ENCODE results near the gene CHD9.
"Not testable (repeated sequence)": the region's sequence is repeated elsewhere in the genome, so short reads cannot be mapped to it uniquely, and the experiment has no call there.

CHD9 gene

DNA sequence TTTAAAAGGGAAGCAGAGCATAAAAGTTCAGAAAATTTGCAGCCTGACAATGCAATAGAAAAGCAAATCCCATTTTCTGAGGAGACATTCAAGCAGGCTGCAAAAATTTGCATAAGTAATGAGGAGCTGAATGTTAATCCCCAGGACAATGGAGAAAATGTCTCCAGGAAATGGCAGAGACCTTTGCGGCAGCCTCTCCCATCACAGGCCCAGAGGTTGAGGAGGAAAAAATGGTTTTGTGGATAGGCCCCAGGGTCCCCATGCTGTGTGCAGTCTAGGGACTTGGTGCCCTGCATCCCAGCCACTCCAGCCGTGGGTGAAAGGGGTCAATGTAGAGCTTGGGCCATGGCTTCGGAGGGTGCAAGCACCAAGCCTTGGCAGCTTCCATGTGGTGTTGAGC lies 19.5 kb downstream of the CHD9 start:
- not testable (repeated sequence) for DNase-seq (ENCODE audit: low read depth)

DNA sequence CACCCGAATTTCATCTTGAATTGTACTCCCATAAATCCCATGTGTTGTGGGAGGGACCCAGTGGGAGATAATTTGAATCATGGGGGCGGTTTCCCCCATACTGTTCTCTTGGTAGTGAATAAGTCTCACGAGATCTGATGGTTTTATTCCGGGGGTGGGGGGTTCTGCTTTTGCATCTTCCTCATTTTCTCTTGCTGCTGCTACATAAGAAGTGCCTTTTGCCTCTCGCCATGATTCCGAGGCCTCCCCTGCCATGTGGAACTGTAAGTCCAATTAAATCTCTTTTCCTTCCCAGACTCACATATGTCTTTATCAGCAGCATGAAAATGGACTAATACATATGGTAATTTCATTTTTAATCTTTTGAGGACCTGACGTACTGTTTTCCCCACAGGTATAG lies 20.7 kb downstream of the CHD9 start:
- DNase-seq (ENCODE audit: low read depth) = not testable (repeated sequence)

DNA sequence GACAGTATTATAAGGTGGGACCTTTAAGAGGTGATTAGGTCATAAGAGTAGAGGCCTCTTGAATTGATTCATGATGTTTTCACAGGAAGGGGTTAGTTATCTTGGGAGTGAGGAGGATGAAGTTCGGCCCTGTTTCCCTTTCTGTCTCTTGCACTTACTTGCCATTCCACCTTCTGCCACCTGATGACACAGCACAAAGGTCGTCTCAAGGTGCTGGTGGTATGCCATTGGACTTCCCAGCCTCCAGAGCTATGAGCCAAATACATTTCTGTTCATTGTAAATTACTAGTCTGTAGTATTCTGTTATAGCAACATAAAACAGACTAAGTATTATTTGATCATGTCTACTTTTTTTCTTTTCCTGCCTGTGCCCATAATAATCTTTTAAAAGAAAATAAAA lies 23.5 kb downstream of the CHD9 start:
- no peak for DNase-seq (ENCODE audit: low read depth)

DNA sequence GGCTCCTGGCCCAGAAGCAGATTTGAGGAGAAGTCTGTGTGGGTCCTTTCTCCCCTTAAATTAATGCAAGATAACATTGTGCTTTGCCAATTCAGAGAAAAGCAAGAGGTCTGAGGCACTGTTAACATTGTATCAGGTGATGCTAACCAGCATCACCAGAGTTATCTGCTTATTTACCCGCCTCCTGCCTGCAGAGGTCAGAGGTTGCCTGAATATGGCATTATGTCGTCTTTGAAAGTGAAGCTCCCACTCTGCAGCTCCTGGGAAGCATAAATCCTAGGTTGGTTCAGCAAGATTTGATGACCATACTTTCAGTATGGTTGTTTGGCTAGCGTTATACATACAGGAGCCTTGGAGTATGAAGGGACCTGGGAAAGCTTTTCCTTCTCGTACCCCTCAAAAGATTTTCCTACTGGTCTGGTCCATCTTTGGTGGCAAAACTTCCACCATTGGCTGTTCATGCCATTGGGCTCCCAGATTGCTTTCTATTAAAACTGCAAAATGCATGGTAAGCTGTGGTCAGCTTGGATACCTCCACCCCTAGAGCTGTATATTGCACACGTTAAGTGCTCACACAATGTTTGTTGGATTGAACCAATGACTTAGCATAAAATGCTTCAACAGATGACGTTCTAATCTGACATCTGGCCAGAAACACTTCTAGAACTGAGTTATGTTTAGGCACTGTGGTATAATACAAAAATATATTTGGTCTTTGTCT lies 24.1 kb downstream of the CHD9 start:
- DNase-seq (ENCODE audit: low read depth) = no peak

DNA sequence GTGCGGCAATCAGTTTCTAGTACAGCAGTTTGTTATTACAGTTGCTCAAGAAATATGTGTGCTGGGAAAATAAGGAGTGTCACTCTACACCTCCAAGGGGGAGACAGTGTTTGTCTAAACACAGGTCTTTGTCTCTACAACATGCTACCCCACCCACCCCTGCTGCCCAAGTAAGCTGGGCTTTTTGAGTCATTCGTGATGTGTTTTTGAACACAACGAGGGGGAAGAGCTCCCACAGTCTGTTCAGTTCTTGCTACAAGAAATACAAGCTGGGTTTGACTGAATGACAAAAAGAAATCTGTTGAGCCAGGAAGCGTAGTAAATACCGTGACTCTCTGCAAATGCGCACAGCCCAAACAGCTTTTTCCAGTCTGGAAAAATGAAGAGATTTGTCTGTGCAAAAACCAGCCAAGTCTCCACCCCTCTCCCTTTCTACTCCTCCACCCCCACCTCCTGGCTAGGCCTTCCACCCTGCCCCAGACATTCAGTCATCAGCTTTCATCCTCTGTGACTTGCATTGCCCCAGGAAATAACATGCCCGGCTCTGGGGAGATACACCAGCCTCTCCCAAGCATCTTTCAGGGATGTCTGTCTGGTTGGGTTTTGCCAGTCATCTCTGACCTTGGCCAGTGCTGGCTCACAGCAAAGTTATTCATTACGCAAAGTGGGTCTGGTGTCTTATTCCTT lies 25.7 kb downstream of the CHD9 start:
- no peak for DNase-seq (ENCODE audit: low read depth)

DNA sequence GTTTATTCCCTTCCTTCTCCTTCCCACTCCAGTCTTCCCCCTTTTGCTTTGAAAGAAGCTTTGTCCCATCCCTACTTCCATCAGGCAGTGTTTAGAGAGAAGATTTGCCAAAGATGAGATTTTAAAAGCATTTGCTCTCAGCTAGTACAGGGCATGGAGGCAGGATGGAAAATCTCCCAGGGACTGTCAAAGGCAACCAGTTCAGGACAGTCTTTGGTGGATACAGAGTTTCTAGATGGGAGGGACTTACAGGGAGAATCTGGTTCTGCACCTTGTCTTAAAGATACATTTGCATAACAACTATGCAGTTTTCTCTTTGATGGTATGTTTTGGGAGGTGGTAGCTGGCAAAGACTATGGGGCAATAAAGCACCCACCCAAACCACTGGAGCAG lies 26.2 kb downstream of the CHD9 start:
- no peak for DNase-seq (ENCODE audit: low read depth)

DNA sequence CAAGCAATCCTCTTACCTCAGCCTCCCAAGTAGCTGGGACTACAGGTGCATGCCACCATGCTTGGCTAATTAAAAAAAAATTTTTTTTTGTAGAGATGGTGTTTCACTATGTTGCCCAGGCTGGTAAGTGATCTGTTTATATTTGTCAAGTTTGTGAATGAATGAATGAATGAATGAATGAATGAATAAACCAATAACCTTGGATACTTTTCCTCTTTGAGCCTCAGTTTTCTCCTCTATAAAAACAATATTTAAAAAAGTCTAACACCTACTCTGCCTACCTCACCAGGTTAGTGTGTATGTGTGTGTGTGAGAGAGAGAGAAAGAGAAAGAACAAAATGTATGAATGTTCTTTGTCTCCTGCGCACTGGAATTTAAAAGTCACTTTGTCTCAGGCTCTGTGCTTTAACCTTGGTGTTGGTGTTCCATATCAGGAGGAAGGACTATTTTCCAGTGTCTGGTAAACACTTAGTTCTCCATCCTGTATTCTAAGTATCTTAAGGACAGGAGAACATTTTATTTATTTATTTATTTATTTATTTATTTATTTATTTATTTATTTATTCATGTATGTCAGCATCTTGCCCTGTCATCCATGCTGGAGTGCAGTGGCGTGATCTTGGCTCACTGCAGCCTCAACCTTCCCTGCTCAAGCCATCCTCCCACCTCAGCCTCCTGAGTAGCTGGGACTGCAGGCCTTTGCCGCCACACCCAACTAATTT lies 27.1 kb downstream of the CHD9 start:
- no peak for DNase-seq (ENCODE audit: low read depth)

DNA sequence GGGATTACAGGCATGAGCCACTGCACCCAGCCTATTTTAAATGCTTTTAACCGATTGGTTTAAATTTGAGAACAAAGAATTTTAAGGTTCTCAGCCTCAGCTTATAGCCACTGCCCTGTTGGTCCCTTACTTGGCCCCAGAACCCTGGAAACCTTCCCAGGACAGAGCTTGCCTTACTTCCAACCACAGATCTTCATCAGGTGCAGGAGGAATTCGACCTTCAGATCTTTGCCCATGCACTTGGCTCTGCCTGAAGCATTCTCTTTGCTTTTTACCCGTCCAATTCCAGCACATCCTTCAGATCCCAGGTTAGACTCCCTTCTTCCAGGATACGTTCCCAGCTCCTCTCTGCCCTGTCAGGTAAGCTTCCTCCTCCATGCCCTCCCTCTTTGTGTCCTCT lies 27.7 kb downstream of the CHD9 start:
- DNase-seq (ENCODE audit: low read depth) = no peak

DNA sequence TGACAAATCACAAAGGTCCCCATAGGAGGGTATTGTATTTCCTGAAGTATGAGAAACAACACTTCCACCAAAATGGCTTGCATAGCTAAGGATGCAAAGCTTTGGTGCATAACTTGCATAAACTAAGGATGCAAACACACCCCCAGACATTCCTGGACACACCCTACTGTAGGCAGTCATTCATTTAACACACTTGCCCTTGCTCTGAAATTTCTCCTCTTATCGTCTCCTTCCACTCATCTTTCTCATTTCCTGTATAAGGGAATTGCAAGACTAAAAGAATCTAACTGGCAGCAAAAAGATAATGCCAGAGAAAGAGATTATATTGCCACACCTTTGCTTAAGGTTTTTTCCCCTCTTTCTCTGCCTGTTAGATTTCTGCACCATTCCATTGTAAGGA lies 28.3 kb downstream of the CHD9 start:
- no peak for DNase-seq (ENCODE audit: low read depth)

DNA sequence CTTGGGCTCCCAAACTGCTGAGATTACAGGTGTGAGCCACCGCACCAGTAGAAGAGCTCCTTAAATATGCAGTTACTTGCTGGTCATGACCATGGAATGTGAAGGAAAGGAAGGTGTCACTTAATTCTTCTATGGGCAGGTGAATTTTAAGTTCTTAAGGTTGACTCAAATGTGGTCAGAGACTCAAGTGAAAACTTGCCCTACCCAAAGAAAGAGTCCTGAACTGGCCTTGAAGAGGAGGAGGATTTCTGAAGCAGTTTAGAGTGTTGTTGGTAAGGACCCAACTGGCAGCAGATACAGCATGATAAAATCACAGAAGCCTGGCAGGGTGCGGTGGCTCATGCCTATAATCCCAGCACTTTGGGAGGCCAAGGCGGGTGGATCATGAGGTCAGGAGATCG lies 29.4 kb downstream of the CHD9 start:
- DNase-seq (ENCODE audit: low read depth) = no peak

DNA sequence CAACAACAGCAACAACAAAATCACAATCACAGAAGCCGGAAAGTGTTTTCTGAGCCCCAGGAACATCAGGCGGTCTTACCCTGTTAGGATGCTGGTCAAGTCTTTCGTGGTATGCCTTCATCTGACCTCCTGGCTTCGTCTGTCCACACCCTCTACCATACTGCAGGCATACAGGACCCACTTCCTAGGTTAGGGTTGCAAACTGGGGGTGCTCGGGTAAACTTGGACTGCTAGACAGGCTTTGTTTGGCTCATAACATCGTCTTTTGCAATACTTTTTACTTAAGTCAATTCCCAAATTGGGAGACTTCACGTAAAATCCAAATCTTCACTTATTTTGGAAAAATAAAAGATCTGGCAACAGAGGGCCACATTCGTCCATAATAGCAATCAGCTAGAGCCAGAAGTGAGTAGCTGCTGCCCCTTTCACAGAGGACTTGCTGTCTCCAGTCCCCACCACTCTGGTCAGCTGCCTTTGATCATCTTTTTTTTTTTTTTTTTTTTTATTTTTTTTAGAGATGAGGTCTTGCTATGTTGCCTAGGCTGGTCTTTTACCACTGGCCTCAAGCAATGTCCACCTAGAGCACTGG lies 30.0 kb downstream of the CHD9 start:
- DNase-seq (ENCODE audit: low read depth) = no peak

DNA sequence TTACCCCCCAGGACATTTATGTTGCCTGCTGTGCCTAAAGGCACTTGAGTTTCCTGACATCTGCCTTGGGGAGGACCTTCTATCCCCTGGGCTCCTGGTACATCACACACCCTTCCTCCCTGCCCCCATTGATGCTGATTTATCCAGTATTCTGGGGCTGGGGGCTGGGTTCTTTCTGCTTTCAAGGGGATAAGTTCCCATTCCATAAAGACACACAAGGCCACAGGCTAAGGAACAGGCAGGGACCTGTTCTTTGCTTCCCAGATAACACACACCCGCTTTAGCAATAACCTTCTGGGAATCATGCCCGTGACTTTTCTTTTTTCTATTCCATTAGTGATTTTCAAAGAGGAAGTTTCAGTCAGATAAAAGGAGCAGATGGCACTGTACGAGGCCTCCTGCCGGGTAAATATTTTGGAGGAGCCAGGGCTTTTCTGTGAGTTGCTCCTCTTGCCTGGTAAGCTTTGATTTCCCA lies 30.6 kb downstream of the CHD9 start:
- no peak for DNase-seq (ENCODE audit: low read depth)

DNA sequence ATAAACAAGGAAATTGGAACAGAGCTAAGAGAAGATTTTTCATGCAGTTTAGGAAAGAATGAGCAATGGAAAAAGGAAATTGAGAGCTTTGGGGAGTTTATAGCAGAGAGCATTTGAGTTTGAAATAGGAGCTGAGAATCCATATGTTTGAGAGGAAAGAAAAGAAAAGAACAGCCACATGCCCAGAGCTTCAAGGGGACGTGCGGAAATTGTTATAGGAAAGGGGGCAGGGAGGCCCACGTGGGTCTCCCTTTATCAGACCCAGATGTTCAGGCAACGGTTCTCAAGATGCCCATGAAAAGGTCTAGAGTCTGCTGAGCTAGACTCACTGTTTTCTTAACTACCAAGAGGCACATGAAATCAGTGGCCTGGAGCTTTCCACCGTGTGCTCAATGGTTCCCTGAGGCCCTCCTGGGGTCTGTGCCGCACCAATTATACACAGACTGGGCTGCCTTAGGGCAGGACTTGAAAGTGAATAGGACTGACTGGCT lies 31.2 kb downstream of the CHD9 start:
- no peak for DNase-seq (ENCODE audit: low read depth)

DNA sequence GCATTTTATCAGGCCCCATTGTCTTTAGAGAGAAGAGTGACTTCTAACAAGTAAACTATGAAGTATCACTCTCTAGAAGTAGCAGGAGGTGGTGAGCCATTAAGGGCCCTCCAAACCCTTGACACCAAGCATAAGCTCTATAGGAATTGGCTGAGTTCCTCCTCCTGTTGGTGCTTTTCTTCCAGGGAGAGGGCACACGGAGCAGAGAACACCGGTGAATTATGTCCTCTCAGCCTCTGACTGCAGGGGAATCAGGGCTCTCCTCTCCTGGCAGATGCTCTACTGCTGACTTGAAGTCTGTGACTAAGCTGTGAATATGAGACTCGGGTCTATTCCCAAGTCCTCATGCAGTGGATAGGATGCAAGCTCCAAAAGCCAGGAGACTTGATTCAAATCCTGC lies 32.3 kb downstream of the CHD9 start:
- DNase-seq (ENCODE audit: low read depth) = no peak

DNA sequence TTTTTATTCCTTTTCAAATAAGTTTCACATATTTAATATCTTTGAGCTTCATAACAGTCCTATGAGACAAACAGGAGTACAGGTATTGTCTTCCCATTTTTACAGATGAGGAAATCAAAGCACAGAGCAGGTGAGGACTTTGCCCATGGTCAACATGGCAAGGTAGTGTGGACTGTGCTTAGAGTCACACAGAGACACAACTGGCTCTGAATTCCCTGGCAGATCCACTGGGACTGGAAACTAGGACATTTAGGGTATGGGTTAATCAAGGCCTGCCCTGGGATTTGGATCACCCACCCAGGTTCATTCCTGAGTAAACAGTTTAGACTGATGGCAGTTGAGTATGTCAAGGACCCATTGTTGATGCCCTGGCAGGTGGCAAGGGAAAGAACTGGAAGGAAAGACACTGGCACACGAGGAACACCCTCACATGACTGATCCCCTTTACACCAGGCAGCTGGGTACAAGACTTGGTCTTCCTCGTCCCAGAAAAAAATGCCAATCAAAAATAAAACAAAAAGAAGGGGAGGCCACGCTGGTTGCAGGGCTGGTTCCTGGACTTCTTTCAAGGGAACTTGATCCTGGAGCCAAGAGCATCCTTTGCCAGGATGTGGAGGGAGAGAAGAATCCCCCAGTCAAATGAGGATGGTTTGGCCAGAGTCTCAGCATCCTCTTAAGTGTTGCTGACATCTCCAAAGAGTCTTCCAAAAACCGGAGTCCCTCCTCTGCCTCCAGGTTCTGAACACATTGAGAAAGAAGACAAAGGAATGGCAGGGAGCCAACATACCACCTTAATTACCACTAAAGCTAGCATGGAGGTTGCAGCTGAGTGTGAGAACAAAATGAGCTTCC lies 34.9 kb downstream of the CHD9 start:
- DNase-seq (ENCODE audit: low read depth) = no peak

DNA sequence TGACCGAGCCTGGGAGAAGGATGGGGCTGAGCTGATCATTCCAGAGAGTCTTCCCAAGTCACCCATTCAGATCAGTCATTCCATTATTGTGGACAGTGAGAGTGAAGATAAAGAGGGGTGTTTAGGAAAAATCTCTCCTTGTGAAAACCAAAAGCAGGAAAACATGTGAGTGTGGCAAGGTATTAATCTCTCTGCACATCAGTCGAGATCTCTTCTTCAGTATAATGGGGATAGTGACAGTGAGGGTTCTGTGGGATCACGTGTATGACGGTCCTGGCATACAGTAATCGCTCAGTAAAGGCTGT lies 35.4 kb downstream of the CHD9 start:
- no peak for DNase-seq (ENCODE audit: low read depth)

DNA sequence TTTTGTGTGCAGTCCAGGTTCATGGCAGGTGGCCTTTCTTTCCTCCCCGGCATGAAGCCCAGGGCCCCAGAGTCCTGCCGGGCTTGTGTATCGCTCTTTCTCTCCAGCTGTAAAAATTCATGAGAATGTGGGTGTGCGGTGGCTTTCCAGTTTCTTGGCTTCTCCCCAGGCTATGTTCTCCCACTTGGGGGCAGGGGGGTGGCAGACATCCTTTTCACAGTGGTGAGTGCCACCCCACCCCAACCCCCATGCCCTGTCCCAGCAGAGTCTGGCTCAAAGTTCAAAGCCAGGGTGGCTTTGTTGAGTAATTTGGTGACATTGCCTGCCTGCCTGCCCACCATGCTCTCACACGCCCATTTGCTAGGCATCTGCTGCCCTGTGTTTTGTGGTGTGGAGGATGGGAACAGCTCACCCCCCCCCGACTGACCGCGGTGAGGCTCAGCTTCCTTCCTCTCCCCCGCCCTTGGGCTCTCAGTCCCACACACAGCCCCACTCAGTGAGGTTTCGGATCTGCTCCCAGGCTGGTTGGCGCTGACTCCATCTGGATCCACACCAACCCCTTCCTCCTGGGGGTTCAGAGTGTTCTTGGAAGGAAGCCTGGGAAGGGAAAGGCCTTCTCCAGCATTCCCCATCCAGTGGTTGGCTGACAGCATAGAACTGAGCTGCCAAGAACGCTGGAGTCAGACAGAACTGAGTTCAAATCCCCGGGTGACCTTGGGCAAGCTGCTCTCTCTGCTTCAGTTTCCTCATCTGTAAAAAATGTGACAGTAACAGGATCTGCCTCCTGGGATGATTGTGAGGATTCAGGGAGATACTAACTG lies 36.0 kb downstream of the CHD9 start:
- no peak for DNase-seq (ENCODE audit: low read depth)

DNA sequence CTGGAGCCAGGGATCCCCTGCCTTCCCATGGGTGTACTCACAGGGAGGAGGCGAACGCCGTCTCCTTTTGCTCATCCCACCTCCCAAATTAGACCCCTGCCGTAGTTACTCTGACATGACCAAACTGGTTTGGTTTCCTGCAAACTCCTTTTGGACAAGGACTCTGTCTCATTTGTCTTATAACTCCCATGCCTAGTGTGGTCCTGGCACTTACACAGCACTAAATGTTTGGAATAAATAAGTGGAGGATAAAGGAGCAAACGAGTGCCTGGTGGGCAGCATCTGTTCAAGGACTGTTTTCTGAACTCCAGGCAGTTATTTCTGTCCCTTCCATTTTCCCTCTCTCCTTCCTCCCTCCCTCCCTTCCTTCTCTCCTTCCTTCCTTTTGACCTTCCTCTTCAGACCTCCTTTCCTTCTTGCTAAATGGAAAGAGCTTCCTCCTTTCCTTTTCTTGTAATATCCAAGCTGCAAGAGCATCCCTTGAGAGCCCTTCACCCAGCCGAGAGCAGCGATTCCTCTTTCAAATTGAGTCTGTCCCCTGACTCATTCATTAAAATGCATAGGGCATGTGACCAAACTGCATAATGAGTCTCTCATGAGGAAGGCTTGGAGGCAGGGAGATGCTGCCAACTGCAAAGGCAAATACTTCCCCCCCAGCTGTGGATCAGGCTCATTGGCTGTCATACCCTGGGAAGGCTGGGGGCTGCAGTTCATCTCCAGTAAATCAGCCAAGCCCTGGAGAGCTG lies 36.8 kb downstream of the CHD9 start:
- no peak for DNase-seq (ENCODE audit: low read depth)

DNA sequence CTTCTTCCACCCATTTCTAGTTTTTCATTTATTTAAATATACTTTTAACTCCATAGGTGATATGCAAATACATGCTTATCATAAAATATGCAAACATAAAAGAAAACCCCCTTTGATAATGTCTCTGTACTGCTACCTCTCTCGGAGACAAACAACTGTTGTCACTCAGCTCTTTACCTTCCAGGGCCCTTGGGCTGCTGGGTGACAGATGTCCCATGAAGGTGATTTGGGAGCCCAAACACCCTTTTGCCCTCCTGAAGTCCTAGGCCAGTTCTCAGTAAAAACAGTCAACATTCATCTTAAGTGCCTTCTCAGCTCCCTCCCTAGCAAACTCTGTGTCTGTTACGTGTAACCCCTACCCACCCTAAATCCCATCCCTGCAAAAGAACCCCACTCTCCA lies 37.5 kb downstream of the CHD9 start:
- no peak for DNase-seq (ENCODE audit: low read depth)

DNA sequence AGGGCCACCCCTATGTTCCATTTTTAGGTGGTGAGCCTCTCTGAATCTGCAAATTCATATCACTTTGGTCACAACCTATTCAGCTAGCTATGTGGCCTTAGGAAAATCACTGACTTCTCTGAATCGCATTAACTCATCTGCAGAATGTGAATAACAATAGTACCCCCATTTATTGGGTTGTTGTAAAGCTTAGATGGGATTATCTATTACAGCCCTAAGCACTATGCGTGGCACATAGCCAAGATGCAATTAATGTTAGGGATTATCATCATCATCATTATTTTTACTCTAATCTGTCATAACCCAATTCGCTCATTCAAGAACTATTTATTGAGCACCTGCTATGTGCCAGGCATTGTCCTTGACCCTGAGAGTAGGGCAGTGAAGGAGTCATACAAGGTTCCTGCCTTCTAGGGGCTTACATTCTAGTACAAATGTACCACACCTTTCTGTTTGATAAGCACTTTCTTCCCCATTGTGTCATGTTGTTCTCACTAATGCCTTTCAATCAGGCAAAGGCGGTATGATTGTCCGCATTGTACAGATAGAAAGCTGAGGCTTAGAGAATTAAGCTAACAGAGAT lies 38.5 kb downstream of the CHD9 start:
- DNase-seq (ENCODE audit: low read depth) = no peak
